ENCODE measurements around the gene ARFRP1.

The ARFRP1 gene

DNA sequence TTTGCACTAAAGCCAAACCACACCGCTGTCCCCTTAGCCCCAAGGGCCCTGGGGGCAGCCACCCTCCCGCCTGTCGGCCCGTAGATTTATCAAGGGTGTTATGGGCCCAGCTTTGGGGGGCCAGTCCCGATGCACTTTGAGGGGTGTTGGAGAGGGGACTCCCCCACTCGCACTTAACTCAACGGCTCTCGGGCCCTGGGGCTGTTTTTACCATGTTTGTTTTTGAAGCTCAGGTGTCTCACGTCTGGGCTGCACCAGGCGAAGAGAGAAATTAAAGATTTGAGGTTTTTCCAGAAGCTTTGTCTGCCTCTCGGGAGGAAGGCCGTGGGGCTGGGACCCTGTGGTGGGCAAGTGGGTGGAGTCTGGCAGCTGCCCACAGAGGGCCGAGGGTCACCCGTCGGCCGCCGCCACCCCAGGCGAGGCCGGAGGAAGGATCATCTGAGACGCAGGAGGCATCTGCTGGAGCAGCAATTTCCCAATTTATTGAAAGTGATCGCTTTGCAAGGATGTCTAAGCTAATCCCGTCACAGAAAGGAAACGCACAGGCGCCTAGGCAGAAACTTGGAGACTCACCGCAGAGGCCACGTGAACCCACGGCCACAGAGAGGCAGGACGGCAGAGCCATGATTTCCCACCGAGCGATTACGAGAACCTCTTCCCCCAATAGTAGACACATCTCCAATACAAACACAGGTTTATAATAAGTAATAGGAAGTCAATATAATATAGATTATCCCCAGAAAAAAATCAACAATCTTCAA is 35.6 kb upstream of the ARFRP1 start:
- no peak for DNase-seq

- no peak for DNase-seq
These were observed 34.7 kb upstream of the ARFRP1 start for GRCh38 chr20:63742381-63743024.

GRCh38 chr20:63741676-63742380 is 34.1 kb upstream of the ARFRP1 start:
- no peak for DNase-seq

- DNase-seq, result no peak
These were observed 33.5 kb upstream of the ARFRP1 start for GRCh38 chr20:63741354-63741675.

GRCh38 chr20:63740627-63741353 is 33.0 kb upstream of the ARFRP1 start:
- DNase-seq, result peak; percentile 63

DNA sequence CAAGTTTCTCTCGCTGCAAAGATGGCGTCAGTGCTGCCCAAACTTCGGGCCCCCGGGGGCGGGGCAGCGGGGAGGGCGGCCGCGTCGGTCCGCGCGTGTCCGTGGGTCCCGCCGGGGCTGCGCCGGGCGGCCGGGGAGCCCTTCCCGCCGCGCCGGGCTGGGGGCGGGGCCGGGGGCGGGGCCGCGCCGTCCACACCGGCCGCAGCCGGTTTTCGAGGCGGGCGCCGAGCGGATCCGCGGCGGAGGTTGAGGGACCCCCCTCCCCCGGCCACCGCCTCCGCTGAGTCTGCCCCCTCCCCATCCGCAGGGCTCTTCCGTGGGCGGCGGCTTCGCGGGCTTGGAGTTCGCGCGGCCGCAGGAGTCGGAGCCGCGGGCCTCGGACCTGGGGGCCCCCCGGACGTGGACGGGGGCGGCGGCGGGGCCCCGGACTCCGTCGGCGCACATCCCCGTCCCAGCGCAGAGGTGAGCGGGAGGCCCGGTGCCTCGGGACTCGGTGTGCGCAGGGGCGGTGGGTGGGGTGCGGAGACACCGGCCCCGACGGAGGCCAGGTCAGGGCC is 32.4 kb upstream of the ARFRP1 start:
- no peak for DNase-seq

GRCh38 chr20:63739130-63740069 is 31.6 kb upstream of the ARFRP1 start, which contains the start of gene SLC2A4RG:
SLC2A4RG (plus strand) TSS chr20:63739776; CDS start chr20:63739913, 137 bp downstream.
- peak; percentile 32 for DNase-seq

GRCh38 chr20:63738687-63739129 is 30.9 kb upstream of the ARFRP1 start:
- DNase-seq, result no peak

GRCh38 chr20:63737945-63738686 is 30.3 kb upstream of the ARFRP1 start:
- DNase-seq, result no peak

- no peak for DNase-seq
These were observed 29.8 kb upstream of the ARFRP1 start for GRCh38 chr20:63737695-63737944.

GRCh38 chr20:63736893-63737694 is 29.3 kb upstream of the ARFRP1 start:
- DNase-seq, result no peak

DNA sequence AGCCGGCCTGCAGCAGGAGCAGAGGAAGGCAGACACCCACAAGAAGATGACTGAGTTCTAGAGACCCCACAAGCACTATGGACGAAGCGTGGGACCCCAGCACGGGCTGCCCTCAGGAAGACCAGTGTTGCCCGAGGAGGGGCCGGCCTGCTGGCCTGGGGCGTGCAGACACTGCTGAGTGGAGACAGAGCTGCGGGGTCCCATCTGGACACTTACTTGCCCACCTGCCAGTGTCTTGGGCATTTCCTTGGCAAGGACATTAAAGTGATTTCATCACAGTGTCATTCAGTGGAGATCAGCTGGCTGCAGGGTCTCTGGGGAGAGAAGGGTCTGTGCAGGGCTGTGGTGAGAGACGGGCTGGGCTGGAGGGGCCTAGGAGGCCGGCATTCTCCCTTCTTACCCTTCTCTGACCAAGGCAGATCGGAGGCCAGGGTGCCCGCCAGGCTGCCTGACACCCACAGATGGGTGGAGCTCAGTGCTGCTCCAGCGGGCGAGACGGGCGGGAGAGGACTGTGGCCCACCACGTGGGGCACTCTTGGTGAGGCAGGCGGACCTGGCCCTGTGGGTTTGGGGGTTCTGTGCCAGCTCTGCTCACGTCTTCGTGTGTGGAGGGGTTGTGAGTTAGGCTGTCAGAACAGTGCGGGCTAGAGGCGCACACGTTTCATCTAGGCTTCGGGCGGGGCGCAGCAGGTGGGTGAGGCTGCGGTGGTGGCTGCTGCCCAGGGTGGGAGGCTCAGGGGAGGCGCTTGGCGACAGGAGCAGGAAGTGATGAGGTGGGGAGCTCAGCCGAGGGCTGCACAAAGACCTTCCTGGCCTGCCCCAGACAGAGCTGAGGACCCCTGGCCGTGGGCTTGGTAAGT is 28.3 kb upstream of the ARFRP1 start, which contains the start of gene LIME1:
TSS of gene LIME1 (plus strand) at position 806 of the 860 bp plus-strand sequence. CDS start 886 bp downstream, outside the sequence.
- DNase-seq, result no peak

GRCh38 chr20:63734946-63735858 is 27.4 kb upstream of the ARFRP1 start:
- DNase-seq, result no peak

DNA sequence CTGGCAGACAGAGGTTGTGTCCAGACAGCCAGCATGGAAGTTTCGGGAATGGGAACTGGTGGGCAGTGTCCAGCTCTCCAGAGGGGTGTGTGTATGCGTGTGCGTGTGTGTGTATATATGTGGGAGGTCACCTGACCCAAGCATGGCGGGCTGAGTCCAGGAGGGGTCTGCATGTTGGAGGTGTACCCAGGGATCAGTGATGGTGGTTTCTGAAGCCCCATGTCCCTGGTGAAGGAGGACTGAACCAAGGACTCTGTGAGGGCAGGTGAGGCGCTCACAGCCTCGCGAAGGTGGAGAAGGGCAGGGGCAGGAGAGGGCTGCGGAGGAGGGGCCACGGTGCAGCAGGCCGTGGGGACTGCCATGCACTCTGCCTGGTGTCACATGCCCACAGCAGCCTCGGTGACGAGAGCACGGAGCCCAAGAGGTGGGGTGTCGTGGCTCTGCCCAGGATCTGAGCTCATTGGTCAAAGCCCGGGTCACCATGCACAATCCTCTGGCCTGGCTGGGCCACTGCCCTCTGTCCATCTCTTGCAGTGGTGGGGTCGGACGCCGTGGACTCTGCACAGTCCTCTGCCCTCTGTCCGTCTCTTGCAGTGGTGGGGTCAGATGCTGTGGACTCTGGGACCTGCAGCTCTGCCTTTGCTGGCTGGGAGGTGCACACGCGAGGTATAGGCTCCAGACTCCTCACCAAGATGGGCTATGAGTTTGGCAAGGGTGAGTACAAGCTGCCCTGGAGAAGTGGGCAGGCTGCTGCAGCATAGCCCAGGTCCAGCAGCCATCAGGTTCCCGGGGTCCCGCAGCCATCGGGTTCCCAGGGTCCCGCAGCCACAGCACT is 26.6 kb upstream of the ARFRP1 start:
- no peak for DNase-seq

- DNase-seq, result no peak
These were observed 25.9 kb upstream of the ARFRP1 start for GRCh38 chr20:63733579-63734081.

- no peak for DNase-seq
These were observed 25.3 kb upstream of the ARFRP1 start for GRCh38 chr20:63733117-63733516.

Measured in GF-D8 (cell line).